HG03103 (cell line): ENCODE data around the gene API5.
"Not testable (repeated sequence)": the region's sequence is repeated elsewhere in the genome, so short reads cannot be mapped to it uniquely, and the experiment has no call there.

Experiments
- ATAC-seq: cut with Tn5 transposase; IDR thresholded peaks from one replicate; pipeline ENCODE4 v1.9.1; 2021; ENCODE audit warnings: low read depth; ENCODE audit not compliant: unreplicated experiment

API5 gene

DNA sequence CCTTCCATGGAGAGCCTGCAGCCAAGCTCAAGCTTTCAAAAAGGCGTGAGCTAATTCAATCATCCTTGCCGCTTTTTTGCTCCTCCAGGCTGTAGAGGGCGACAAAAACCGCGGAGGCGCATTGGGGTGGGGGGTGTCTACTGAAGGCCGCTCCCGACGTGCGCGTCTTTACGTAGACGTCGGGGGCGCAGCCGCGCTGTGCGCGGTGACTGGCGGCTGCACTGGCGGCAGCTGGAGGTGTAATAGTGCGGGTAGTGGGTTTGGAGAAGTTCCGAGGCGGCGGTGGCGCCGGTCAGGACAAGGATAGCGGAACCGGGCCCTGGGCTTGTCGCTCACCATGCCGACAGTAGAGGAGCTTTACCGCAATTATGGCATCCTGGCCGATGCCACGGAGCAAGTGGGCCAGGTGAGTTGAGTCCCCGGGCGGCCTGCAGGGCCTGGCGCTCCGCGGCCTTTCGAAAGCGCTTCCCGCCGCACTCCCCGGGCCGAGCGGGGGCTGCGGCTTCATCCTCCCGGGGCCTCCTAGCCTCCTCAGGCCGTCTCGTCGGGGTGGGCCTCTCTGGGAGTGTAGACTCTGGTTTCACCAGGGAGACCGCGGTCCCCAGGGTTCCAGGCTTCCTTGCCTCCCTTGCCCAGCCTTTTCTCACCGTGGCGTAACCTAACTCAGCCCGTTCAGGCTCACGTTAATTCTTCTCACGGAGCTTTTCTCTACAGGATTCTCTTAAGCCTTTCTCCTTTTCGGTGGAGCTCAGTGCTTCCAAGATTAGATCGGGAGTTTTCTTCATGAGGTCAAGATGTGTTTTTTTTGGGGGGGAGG is at the start of gene API5:
TSS of gene API5 (plus strand) at position 206 of the 817 bp plus-strand sequence. CDS start at position 338, 132 bp downstream.
- peak; percentile 97 for ATAC-seq

DNA sequence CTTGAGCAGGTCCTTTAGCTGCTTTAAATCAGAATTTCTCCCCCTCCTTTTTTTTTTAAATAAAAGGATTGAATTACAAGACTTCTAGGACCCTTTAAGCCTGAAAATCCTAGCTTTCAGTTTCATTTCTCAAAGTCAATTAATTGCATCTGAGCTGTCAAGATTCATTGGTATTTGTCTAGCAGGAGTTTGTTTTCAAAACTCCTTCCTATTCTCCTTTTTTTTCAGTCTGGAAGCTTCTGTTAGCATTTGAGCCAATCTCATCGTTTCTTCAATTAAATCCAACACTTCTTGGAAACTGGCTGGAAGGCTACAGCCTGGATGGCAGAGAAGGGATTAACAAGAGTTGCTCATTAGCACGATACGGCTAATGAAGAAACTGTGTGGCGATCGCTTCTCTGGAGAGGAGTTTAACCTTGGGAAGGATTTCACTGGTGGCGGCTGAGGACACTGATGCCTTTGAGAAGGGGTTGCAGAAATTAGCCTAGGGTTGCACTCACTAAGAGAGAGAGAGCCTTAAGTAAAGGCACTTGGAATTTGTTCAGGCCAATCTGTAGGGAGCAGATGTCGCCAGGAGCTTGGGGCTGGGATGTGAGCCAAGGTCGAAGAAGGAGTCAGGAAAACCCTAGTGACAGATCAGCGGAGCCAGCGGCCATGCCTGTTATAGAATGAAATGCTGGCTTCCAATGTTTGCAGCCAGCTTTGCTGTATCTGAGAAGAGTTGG is 43.8 kb upstream of the API5 start:
- ATAC-seq: no peak

DNA sequence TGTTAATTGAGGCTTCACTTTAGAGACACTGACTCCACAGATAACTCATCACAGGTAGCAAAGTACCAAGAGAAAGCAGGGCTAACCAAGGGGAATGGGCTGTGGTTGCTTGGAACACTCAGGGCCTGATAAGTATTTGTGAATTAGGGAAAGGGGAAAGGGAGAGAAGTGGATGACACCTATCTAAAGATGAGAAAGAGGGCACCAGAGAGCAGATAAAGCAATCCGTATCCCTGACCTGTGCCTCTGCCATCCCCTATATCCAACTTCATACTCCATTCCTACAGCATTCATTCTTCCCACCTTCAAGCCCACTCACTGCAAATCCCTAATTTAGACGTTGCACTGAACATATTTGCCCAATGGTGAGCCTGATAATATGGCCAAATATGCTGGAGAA is 43.0 kb upstream of the API5 start:
- ATAC-seq: no peak

DNA sequence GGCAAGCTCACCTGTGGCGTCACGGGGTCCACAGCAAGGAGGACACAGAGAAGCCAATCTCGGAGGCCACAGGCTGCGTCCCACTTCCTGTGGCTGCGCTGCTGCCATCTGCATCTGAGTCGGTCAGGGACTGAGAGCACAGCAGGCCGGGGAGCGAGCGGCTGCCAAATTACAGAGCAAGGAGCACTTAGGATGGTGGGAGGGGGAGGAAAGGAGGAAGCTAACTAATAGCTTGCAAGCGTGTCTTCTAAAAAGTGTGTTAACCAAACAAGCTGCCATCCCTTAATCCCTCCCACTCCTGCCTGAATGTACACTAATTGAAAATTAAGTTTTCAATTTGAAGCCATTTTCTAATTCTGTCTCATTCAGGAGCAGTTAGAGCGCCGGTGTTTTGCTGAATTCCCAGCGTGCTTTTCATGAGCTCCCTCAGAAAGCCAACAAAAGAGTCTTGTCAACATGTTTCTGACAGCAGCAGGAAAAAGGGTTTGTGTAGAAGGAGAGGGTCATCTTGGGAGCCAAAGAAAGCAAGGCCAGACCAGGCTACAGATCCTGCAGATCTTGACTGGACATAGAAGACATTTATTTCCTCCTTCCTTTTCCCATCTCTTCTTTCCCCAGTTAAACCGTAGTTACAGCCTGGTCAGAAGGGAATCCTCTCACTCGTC is 42.4 kb upstream of the API5 start:
- no peak for ATAC-seq

DNA sequence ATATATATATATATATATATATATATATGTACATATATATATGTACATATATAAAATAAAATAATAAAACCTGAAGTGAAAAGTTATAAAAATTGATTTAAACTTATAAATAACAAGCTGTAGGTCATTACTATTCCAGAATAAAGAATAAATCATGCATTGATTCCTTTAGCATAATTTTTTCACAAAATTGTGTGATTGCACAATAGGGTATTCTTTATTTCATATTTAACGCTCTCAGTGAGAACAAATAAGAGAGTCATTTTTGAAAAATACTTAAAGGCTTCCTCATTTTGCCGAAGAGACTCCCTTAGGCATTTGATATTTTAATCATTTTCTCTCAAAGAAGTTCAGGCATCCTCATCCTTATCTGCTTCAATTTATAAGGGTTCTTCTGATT is 41.3 kb upstream of the API5 start:
- no peak for ATAC-seq

DNA sequence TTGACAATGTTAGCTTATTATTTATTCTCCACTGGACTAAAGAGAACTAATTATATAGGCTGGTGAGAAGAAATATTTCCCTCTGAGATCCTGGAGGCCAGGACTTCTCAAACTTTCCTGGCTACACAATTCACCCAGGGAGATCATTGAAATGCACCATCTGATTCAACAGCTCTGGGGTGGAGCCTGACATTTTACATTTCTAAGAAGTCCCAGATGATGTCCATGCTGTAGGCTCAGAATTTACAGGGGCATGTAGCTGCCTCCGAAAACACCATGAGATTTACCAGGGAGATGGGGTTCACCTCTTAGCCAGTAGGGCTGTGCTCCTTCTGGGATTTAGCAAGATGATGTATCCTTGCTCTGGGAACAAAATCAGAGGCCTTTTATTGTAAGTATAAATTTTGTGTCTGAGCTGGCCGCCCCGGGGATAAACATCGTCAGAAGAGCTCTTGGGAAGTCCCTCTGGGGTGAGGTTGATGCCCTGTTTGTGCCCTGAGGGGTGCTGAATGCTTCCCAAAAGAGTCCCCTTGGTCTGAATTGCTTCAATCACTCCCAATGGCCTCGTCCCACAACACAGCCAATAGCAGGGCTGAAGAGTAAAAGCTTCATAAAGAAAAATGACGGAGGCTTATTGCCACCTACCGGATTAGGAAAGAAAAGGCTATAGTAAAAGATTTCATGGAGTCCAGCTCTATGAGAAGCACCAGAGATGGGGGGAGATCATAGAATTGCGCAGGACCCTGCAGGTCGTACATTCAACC is 33.4 kb upstream of the API5 start:
- no peak for ATAC-seq

DNA sequence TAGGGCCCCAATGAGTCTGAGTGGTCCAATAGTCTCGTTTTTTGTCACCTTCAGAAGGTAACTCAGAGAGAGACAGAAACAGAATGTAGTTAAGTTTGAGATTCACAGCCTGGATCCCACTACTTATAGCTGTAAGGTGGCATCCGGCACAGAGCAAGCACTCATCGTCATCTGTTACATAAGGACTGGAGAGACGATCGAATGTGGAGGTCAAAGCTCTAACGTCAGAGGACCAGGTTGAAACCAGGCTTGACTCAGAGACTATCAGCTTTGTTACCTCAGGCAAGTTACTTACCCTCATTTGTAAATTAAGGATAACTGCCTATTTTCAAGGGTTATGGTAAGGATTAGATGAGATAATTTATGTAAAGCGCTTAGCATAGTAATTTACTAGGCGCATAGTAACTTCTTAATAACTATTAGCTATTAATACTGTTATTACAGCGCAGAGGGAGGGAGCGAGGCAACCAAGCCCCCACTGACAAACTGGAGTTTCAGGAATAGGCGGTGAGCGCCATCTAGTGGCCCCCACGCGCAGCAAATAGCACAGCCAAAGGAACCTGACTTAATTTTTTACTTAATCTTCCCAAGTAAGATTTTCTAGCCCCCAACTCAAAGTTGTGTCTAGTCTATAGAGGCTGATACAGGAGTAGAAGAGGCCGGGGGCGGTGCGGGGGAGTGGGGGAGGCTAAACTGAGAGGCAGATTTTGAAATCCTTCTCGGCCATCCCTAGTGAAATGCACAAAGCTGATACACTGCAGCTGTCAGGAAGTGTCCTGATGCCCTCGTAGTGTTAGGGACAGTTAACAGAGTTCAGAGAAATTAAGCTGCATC is 29.0 kb upstream of the API5 start:
- peak; percentile 59 for ATAC-seq

DNA sequence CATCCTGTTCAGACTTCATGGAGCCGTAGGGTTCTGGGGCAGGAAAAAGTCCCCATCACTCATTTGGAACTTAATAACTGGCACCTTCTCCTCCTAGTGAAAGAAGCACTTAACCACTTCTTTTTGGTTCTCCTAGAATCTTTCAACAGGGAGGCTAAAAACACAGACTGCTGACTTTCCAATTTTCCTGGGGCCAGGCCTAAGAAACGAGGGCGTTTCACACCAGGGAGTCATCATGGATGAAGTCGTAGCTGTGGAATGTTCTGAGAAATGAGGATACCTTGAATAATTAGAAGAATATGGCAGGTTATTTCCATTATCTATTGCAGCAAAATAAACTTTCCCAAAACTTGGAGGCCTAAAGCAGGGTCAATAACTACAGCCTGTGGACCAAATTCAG is 26.0 kb upstream of the API5 start:
- ATAC-seq: no peak

DNA sequence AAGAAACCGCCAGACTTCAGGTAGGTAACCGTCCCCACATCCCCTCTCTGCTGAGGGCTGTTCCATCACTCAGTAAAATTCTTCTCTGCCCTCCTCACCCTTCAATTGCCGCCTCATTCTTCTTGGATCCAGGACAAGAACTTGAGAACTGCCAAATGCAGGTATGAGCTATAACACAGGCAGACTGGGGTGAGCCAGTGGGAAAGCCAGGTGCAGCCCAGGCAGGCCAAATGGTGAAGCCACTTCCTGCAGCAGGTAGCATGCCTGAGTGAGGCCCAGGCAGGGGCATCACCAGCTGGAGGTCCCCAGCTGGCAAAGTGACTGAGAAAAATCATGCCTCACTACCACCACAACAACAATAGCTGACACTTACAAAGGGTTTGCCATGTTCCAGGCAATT is 22.4 kb upstream of the API5 start:
- ATAC-seq: no peak

DNA sequence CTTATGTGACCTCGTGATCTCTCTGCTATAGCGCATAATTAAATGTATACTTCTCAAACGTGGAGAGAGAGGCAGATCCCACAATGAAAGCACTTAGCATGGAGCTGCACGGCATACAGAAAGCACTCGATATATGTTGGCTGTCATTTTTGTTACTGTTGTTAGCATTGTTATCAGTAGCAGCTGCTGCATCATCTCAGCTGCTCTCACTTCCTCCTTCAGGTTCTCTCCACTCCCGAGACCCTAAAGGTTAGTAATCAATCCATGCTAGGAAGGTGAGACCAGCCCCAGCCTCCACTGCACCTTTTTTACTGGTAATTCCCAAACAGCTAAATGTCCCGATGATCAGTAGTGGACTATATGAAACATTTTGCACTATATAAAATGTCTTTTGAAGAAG is 13.4 kb upstream of the API5 start:
- ATAC-seq: no peak

DNA sequence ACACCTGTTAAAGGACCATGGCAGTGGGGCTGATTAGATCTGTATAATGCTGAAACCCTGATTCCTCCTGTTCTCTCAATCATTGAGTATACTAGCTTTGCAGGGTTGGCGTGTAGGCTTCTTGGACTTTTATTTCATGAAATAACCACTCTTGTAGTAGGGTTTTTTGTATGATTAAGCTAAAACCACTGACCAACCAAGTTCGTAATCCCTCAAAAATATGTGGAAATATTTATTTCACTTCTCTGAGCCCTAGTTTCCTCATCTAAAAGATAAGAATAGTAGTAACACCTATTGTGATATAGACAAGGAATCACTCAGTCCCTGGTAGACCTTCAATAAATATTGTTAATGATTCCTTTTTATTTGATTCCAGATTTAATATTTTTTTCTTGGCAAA is 4.2 kb downstream of the API5 start:
- ATAC-seq: no peak

DNA sequence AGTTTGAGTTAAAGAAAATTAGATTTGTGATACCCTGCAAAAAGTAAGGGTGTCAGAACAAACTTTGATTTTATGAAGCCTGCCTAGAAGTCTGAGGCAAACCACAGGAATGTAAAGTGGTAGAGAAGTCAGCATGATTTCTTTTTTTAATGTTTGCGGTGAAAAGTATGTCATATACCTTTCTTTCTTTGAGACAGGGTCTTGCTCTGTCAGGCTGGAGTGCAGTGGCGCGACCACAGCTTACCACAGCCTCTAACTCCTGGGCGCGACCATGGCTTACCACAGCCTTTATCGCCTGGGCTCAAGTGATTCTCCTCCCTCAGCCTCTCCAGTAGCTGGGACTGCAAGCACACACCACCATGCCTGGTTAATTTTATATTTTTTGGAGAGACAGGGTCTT is 4.7 kb downstream of the API5 start:
- no peak for ATAC-seq

DNA sequence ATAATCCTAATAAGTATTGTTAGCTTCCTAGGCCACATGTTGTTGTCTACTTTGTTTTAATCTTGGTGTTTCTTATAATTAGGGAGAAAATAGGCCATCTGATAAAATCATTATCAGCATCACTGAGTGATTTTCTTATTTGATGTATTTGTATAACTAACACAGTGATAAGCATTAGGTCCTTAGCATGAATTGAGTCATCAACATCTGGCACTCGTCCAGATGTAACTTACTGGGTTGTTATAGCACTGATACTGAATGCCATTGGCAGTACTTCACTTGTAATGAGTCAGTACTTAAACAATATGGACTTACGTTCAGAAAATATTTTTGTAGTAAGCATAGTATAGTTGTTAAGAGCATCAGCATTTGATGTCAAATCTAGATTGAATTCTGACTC is 16.2 kb downstream of the API5 start:
- ATAC-seq: no peak

DNA sequence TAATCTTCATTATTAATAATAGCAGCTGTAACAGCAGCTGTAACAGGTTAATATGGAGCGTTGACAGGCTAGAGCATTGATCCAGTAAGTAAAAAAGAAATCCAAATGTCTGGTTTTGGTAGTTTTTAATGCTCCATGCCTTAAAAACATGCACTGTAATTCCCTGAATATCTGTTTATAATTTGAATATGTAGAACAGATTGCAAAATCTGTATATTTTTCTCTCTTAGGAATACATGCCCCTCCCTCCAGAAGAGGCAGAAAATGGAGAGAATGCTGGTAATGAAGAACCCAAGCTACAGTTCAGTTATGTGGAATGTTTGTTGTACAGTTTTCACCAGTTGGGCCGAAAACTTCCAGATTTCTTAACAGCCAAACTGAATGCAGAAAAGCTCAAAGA is 16.7 kb downstream of the API5 start:
- no peak for ATAC-seq

DNA sequence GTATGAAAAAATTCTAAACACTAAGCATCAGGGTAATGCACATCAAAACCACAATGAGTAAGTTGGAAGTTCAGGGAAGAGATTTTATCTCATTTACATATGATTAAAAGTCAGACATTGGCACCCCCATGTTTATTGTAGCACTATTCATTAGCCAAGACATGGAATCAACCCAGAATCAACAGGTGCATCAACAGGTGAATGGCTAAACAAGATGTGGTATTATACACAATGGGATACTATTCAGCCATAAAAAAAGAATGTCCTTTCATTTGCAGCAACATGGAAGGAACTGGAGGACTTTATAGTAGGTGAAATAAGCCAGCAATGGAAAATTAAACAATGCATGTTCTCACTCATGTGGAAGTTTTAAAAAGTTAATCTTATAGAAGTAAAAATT is 29.4 kb downstream of the API5 start:
- no peak for ATAC-seq

DNA sequence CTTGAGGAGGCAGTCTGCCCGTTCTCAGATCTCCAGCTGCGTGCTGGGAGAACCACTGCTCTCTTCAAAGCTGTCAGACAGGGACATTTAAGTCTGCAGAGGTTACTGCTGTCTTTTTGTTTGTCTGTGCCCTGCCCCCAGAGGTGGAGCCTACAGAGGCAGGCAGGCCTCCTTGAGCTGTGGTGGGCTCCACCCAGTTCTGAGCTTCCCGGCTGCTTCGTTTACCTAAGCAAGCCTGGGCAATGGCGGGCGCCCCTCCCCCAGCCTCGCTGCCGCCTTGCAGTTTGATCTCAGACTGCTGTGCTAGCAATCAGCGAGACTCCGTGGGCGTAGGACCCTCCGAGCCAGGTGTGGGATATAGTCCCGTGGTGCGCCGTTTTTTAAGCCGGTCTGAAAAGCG is 39.6 kb downstream of the API5 start:
- ATAC-seq: not testable (repeated sequence)

DNA sequence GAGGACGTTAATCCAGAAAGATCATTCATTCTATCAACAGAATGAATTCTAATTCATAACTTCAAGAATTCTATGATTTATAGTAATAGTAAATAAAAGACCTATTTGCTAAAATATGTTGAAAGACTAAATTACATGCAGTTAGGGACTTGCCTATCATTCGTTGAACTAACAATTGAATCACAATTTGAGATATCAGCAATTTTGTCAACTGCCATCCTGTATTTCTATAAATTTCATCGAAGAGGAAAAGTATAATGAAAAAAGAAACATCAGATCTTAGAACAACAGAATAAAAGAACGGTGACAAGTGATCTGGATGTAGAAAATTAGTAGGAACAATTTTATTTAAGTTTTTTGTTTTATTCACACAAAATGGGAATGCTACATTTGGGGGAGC is 42.5 kb downstream of the API5 start:
- no peak for ATAC-seq

DNA sequence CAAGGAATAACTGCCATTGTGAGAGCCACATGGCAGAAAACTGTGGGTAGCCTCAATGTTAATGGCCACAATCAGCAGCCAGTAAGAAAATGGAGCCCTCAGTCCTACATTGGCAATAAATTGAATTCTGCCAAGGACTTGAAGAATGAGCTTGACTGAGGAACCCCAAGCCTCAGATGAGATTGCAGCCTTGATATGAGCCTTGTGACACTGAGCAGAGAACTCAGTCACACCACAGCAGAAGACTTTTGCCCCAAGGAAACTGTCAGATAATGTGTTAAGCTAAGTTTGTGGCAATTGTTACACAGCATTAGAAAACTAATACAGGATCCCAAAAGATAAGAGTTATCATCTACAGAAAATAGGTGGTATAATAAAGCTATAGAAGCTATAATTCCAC is 44.5 kb downstream of the API5 start:
- ATAC-seq: no peak

DNA sequence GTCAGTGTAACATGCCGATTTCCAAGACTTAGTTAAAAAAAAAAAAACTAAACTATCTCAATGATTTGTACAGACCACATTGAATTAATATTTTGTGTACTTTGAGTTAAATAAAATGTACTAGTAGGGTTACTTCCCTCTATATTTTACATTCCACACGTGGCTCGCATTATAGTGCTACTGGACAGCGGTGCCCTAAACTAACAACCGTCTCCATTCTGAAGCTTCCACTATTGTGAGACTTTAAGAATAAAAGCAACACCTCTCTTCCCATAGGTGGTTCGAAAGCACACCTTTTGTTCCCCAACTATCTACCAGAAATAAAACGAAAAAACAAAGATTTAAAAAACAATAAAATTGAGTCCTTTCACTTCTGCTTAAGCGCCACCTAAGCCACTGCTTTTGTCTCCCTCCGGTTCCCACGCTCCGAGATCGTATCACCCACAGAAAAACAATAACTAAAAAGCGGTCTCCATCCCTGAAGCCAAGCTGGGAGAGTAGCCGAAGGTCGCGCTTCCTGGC is 46.5 kb downstream of the API5 start:
- ATAC-seq: no peak
